Jurkat, Clone E6-1 (cell line): ENCODE measurements around the gene TMEM120B.

Experiments used
- DNase-seq: peaks from one replicate; pipeline ENCODE4 v3.0.0-alpha.2; 2011; ENCODE audit warnings: low read depth, low spot score
- H3K4me3 ChIP-seq: 2 replicates; pipeline ENCODE4 v1.5.1; 2011; ENCODE audit warnings: mild to moderate bottlenecking, low read length, control low read depth, moderate library complexity

The TMEM120B gene

GRCh38 chr12:121798787-121799155 is 86.2 kb downstream of the TMEM120B start:
- H3K4me3 ChIP-seq, result peak overlapping the region; percentile 9
- no peak for DNase-seq

GRCh38 chr12:121799156-121799841 is 86.7 kb downstream of the TMEM120B start:
- no peak for DNase-seq
- H3K4me3 ChIP-seq, result peak overlapping the region; percentile 57

- peak overlapping the region; percentile 57 for H3K4me3 ChIP-seq
- DNase-seq, result no peak
Measured at GRCh38 chr12:121799842-121800693, 87.5 kb downstream of the TMEM120B start.

DNA sequence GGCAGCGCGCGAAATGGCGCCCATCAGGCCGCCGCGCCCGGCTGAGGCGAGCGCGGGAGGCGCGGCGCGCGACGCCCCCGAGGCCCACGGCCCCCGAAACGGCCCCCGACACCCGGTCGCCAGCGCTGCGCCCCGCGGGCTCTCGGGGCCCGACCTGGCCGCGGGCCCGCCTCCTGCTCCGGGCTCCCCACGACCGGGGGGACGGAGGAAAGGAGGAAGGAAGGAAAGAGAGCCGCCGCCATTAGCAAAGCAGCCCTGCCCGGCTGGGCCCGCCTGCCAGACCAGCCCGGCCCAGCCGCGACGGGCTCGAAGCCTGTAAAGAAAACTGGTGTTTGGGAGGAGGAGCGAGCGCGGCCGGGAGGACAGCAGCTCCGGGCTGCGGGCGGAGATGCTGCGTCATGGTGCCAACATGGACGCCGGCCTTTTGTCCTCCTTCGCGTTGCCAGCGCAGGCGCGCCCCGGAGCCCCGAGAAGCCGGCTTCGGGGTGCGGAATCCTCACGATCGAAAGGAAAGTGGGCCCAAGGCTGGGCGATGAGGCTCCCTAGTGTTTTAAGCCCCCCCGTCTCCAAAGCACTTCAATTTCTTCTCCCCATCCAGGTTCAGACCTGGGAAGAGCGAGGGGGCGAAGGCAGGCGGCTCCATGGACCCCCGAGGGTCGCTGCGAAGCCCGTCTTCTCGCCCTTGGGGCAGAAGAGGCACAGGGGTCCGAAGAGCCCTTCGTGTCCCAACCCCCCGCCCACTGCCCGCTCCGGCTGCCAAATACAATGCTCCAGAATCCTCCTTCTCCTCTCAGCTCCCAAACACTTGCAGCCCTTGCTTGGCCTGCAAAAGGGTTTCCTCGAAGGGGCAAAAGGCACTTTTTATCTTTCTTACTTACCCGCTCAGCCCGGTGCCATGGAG is 88.4 kb downstream of the TMEM120B start:
- DNase-seq, result no peak

GRCh38 chr12:121801595-121802484 is 89.3 kb downstream of the TMEM120B start:
- DNase-seq, result no peak
- H3K4me3 ChIP-seq, result peak overlapping the region; percentile 88

More for the DNA sequence above, 88.4 kb downstream of the TMEM120B start:
- peak overlapping the region; percentile 88 for H3K4me3 ChIP-seq

DNA sequence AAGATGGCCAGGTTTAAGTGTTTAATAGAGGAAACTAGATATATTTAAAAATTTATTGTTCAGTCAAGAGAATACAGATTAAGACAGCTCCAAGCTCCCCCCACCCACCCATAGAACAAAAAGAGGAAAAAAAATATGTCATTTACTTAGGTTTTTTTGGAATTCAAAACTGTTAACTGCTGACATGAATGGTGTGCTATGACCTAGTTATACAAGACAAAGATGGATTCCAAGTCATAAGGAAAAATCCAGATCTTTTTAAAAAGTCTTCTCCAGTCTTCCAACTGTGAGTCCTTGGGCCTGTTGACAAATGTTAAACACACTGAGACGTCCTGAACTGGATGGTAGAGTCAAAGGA is 89.9 kb downstream of the TMEM120B start:
- DNase-seq, result no peak
- peak overlapping the region; percentile 88 for H3K4me3 ChIP-seq

- peak; percentile 97 for DNase-seq
Measured at GRCh38 chr12:121802843-121803698, 90.5 kb downstream of the TMEM120B start.

GRCh38 chr12:121803861-121804416 is 91.4 kb downstream of the TMEM120B start, which contains the start of gene SETD1B:
TSS of gene SETD1B (plus strand) at chr12:121804009. CDS start at chr12:121804738, 729 bp downstream.
- DNase-seq, result no peak
- peak within 1 kb of the TSS; percentile 88 for H3K4me3 ChIP-seq

More at GRCh38 chr12:121802843-121803698, 90.5 kb downstream of the TMEM120B start:
- peak overlapping the region; percentile 88 for H3K4me3 ChIP-seq

DNA sequence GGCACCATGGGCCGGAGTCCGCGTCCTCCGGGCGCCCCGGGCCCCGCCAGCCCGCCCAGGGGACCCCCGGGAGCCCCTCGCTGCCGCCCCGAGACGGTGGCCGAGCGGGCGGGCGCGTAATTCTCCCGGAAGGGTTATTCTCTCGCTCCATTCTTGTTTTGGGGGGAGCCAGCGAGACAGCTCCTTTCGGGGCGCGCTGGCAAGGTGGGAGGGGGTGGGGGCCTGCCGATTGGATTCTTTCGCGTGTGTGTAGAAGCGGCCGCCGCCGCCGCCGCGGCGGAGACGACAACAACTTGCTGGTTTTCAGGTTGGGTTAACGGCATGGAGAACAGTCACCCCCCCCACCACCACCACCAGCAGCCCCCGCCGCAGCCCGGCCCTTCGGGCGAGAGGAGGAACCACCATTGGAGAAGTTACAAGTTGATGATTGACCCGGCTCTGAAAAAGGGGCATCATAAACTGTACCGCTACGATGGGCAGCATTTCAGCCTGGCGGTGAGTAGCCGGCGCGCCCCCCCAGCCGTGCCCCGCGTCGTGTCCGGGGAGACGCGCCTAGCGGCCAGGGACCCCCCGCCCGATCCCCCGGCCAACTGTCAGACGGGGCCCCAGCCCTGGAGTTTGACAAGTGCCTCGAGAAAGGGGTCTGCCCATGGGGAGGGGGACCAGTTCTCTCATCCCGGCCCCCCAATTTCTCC is 92.0 kb downstream of the TMEM120B start:
- no peak for DNase-seq
- peak overlapping the region; percentile 65 for H3K4me3 ChIP-seq

DNA sequence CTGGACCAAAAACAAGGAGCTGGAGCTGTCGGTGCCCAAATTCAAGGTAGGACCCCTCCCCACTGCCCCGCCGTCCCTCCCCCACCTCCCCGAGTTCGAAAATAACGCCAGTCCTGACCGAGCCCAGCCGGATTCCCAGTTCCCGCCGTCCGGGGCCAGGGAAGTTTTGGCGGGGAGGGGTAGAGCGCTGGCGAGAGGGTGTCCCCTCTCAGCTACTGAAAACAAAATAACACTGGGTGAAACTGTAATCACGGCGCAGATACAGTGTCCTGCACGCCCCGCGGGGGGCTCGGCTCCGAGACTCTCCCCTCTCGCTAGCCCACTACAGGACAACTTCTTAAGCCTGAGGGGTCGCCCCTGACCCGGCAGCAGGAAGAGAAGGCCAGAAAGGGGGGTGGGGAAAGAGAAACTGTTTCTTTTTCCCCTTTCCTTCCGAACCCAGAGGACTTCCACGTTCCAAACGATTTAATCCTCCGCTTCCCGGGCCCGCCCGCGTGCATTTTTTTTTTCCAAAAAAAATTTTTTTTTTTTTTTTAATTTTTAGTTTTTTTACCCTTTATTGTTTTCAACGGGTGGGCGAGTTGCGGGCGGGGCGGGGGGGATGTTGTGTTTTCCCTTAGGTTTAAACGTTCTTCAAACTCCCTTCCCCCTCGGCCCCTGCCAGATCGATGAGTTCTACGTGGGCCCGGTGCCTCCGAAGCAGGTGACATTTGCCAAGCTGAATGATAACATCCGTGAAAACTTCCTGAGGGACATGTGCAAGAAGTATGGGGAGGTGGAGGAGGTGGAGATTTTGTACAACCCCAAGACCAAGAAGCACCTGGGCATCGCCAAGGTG is 92.8 kb downstream of the TMEM120B start:
- peak overlapping the region; percentile 65 for H3K4me3 ChIP-seq
- no peak for DNase-seq

DNA sequence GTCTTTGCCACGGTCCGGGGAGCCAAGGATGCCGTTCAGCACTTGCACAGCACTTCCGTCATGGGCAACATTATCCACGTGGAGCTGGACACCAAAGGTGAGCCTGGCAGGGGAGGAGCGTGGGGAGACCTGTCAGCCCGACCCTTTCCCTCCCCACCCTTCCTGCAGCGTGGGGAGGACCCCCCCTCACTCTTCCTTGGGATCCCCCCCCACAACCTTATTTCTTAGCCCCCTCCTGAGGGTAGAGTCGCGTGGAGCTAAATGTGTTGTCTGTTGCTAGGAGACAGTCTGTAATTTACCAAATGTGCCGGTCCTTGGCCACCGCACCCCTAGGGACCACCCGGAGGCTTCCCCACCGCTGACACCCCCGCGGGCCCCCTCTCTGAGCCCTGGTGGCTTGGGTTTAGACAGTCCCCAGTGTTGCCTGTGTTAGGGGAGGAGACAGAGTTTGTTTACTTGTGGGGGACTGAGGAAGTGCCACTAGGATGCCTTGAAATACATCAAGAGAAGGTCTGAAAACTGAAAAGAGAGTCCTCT is 93.5 kb downstream of the TMEM120B start:
- peak overlapping the region; percentile 65 for H3K4me3 ChIP-seq
- no peak for DNase-seq

DNA sequence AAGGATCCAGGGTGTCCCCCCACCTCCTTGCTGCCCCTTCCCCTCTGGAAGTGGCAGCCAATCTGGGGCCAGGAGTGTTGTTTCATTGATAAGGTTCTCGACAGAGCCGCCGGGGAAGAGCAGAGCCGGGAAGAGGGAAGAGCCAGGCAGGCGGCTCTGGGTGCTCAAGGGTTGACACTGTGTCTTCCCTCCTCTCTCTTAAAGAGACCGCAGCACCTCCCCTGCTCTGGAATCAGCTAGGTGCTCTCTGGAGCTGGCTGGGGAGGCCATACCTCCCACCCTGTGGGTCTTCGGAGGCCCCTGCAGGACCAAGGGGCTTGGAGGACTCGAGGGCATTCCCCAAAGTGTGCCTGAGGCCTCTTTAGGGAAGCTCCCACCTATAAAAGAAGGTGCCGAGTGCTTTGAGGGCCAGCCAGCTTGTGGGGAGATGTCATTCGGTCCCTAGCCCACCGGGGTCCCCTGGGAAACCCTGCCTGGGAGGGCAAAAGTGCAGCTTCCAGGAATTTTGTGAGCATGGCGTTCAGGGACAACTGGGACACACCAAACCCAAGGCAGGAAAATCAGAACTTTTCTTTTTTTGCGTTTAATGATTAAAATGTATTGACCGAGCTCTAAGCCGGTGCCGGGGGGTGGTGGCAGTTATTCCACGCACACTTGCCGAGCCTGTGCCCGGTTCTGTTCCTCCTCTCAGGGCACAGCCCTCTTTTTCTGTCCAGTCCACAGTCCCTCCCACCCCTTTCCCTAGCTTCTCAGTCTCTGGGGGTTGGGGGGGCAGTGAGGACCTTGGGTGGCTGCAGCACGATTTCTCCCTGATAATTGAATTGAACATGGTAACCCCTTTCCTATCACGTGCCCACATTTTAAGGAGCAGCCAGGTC is 94.2 kb downstream of the TMEM120B start:
- no peak for DNase-seq
- H3K4me3 ChIP-seq, result peak overlapping the region; percentile 65

DNA sequence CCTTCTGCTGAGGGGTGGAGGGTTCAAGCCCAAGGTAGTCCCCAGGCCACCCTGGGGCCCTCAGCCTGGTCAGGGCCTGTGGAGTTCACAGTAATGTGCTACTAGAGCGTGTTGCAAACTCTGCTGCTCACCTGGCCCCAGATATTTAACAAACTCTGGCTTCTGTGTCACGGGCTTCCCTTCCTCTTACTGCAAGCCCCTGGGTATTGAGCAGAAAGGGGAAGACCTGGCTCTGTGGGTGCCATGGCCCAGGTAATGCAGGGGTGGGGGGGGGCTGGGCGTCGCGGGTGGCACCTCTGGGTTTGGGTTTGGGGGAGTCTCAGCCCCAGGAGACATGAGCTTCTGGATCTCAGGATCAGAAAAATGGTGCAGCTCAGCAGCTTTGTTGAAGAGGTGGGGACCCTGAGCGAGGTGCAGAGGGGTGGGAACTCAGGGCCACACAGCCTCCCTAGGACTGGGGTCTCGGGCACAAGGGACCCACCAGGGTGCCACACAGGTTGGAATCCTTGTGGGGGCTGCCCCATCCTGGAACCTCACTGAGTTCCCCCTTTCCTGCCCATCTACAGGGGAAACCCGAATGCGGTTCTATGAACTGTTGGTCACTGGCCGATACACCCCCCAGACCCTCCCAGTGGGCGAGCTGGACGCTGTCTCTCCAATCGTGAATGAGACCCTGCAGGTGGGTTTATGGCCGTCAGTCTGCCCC is 95.2 kb downstream of the TMEM120B start:
- no peak overlapping the region for H3K4me3 ChIP-seq
- no peak for DNase-seq

GRCh38 chr12:121808623-121809022 is 96.1 kb downstream of the TMEM120B start:
- DNase-seq, result no peak
- no peak overlapping the region for H3K4me3 ChIP-seq
